Fibroblast of peridontal ligament (primary cell): Measurements from ENCODE around the gene ADAMTS4.

ENCODE experiments used
- DNase-seq: peaks from one replicate; pipeline ENCODE4 v3.0.0-alpha.2; 2010; ENCODE audit errors: extremely low read depth

The ADAMTS4 gene

GRCh38 chr1:161145832-161146231 is 53.0 kb downstream of the ADAMTS4 start:
- DNase-seq, result no peak

GRCh38 chr1:161140755-161141400 is 58.0 kb downstream of the ADAMTS4 start:
- DNase-seq, result no peak

GRCh38 chr1:161139766-161140165 is 59.1 kb downstream of the ADAMTS4 start:
- peak; percentile 72 for DNase-seq

DNA sequence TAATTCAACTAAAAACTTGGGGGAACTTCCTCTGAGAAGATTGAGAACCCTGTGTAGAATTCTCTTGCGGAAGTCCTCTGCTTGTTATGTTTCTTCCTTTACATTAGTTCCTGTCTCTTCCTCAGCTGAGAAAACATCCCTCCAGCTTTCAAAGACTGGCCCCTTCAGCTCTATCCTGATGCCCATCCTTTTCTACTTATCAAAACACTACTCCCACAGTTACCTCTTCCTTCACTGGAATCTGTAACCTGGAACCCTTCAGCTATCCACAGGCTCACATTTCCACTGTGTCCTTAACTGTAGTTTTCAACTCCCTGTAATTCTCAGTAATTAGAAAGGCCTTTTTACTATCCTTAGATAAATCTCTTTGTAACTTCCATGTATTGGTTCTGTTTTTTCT is 60.4 kb downstream of the ADAMTS4 start:
- DNase-seq, result no peak

GRCh38 chr1:161137881-161138280 is 61.0 kb downstream of the ADAMTS4 start:
- no peak for DNase-seq
